BE2C (cell line): ENCODE results near the gene TOP1.

ENCODE experiments used
- DNase-seq: peaks from one replicate; pipeline ENCODE4 v3.0.0-alpha.2; 2020
- H3K27me3 ChIP-seq: fragments of 250-450 bp; sonication (Bioruptor Pico); 2 replicates; pipeline ENCODE4 v1.5.1; 2020; ENCODE audit warnings: mild to moderate bottlenecking
- H3K36me3 ChIP-seq: fragments of 250-450 bp; sonication (Bioruptor Pico); 2 replicates; pipeline ENCODE4 v1.5.1; 2020; ENCODE audit warnings: mild to moderate bottlenecking
- H3K4me1 ChIP-seq: fragments of 250-450 bp; sonication (Bioruptor Pico); 2 replicates; pipeline ENCODE4 v1.5.1; 2020
- H3K4me3 ChIP-seq: 2 replicates; pipeline ENCODE4 v1.5.1; 2011; ENCODE audit warnings: low read depth, low read length
- H3K9me3 ChIP-seq: fragments of 250-450 bp; sonication (Bioruptor Pico); 2 replicates; pipeline ENCODE4 v1.5.1; 2020
- TF ChIP-seq, protein P1 (sequence below): IDR thresholded peaks from 2 replicates; pipeline ENCODE4 v1.5.1; 2012; ENCODE audit warnings: mild to moderate bottlenecking, low read depth, low read length

The TOP1 gene

DNA sequence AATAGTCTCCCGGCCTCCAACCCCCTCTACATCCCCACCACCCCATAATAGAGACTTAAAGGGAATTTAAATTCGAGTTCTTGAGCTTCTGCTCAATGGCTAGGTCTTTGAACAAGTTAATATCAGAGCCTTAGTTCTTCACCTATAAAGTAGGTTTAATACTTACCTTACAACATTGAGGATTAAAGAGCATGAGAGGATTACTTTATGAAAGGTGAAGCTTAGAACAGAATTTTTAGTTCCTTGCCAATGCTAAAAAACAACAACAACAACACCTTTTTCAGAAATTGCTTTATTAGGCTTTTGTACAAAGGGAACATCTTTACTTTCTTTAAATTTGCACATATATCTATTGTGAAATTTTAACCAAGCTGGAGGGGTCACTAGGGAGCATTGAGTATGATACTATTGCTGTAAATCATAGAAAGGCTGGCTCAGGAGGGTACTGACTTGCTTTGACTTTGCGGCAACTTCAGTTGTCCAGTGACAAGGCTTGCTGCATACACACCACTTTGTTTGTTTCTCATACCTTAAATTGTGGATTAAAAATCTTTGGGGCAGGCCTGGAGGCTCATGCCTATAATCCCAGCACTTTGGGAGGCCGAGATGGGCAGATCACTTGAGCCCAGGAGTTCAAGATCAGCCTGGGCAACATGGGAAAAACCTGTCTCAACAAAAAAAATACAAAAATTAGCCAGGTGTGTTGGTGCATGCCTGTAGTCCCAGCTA is 9.7 kb downstream of the TOP1 start:
- DNase-seq: no peak
- Histone ChIP-seq H3K9me3 (no peaks in the 10 kb centered on the region; the same call in 1 of the 2 replicates), H3K27me3 (no peaks in the 10 kb centered on the region), H3K4me1 (peaks cover 19% of the 10 kb centered on the region), H3K4me3 (no peak overlapping the region), H3K36me3 (peaks cover 24% of the 10 kb centered on the region)
- TF ChIP-seq, protein P1, sequence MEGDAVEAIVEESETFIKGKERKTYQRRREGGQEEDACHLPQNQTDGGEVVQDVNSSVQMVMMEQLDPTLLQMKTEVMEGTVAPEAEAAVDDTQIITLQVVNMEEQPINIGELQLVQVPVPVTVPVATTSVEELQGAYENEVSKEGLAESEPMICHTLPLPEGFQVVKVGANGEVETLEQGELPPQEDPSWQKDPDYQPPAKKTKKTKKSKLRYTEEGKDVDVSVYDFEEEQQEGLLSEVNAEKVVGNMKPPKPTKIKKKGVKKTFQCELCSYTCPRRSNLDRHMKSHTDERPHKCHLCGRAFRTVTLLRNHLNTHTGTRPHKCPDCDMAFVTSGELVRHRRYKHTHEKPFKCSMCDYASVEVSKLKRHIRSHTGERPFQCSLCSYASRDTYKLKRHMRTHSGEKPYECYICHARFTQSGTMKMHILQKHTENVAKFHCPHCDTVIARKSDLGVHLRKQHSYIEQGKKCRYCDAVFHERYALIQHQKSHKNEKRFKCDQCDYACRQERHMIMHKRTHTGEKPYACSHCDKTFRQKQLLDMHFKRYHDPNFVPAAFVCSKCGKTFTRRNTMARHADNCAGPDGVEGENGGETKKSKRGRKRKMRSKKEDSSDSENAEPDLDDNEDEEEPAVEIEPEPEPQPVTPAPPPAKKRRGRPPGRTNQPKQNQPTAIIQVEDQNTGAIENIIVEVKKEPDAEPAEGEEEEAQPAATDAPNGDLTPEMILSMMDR: no peak

DNA sequence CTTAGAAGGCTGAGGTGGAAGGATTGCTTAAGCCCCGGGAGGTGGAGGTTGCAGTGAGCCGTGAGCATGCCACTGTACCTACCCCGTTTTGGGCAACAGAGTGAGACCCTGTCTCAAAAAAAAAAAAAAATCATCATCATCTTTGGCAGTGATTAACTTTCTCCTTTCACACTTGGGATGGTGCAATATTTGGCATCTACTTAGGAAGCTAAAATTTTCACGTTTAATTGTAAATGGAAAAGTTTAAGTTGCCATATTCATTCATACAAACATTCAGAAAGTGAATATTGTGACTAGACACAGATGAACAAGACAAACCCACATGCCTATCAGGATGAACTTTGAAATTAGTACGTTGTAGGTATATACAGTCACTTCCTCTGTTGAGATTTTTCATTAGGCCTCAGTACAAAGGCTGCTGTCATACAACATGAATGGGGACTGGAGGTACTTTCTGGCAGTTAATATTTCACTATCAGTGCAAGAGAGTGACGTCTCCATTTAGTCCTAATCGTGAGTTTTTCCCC is 10.3 kb downstream of the TOP1 start:
- Histone ChIP-seq H3K4me3 (no peak overlapping the region), H3K9me3 (no peaks in the 10 kb centered on the region; the same call in 1 of the 2 replicates), H3K4me1 (peaks cover 19% of the 10 kb centered on the region), H3K27me3 (no peaks in the 10 kb centered on the region), H3K36me3 (peaks cover 29% of the 10 kb centered on the region)
- TF ChIP-seq, protein P1: no peak
- DNase-seq: no peak

DNA sequence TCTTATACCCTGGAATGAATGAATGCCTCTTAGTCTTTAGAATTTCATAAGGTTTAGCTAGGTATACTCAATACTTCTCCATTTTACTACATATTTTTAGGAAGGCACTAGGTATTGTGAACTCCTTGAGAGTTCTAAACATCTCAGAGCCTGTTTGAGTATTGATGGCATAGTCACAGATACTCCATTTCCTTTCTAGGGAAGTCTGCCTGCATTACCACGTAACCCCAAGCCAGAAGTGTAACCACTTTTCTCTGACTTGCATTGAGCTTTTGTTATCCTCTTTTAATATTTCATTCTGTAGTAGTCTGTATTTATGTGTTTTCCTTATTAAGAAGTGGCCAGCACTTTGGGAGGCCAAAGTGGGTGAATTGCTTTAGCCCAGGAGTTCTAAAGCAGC is 12.2 kb downstream of the TOP1 start:
- TF ChIP-seq, protein P1: no peak
- Histone ChIP-seq H3K9me3 (no peaks in the 10 kb centered on the region; the same call in 1 of the 2 replicates), H3K4me3 (no peak overlapping the region), H3K4me1 (peaks cover 16% of the 10 kb centered on the region), H3K36me3 (peaks cover 38% of the 10 kb centered on the region), H3K27me3 (no peaks in the 10 kb centered on the region)
- no peak for DNase-seq

DNA sequence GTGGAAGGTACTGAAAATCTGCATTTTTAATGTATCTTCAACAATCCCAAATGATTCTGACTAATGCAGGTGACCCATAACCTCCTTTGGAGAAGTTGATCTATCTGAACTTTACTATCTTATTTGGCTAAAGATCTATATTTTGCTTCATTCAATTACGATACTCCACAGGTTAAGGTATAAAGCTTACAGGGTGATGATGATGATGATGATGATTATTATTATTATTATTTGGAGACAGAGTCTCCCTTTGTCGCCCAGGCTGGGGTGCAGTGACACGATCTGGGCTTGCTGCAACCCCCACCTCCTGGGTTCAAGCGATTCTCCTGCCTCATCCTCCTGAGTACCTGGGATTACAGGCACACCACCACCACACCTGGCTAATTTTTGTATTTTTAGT is 13.1 kb downstream of the TOP1 start:
- Histone ChIP-seq H3K27me3 (no peaks in the 10 kb centered on the region), H3K9me3 (no peaks in the 10 kb centered on the region; the same call in 1 of the 2 replicates), H3K4me3 (no peak overlapping the region), H3K36me3 (peaks cover 38% of the 10 kb centered on the region), H3K4me1 (peaks cover 22% of the 10 kb centered on the region)
- no peak for DNase-seq
- TF ChIP-seq, protein P1: no peak

DNA sequence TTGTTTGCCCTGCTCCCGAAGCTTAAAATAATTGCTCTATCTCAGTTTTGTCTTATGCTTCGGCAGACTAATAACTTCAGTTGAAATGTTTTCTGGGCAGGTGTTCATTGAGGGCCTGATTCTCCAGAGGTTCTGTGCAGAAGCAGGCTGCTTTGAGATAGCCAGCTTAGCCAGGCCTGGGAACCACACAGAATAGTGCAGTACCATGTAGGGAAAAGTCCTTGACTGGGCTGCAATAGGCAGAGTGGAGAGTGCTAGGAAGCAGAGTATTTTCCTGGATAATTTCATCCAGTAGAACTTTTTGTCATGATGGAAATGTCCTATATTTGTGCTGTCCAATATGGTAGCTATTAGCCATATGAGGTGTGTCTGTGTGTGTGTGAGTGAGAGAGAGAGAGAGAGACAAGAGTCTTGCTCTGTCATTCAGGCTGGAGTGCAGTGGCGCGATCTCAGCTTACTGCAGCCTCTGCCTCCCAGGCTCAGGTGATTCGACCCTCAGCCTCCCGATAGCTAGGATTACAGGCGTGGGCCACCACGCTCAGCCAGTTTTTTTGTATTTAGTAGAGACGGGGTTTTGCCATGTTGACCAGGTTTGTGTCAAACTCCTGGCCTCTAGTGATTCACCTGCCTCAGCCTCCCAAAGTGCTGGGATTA is 15.9 kb downstream of the TOP1 start:
- H3K36me3 ChIP-seq: peaks cover 26% of the 10 kb centered on the region
- TF ChIP-seq, protein P1: no peak
- H3K4me1 ChIP-seq: peaks cover 30% of the 10 kb centered on the region
- no peaks in the 10 kb centered on the region; the same call in 1 of the 2 replicates for H3K9me3 ChIP-seq
- no peaks in the 10 kb centered on the region for H3K27me3 ChIP-seq
- DNase-seq: no peak
- H3K4me3 ChIP-seq: no peak overlapping the region

DNA sequence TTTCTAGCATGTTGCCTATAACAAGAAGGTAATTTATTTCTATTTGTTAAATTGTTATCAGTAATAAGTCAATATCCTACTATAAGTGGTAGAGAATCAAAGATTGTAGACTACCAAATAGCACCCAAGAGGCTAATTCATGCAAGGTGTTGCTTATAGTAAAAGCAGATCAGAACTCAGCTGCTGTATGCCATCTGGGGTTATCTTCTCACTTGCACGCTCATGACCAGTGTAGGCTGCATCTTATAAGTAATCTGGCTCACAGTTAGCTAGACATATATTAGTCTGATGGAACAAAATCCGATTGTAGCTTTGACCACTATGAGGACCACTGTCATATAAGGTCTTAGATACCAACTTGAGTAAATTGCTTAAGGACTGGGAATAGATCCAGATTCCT is 17.0 kb downstream of the TOP1 start:
- no peak for DNase-seq
- Histone ChIP-seq H3K4me3 (no peak overlapping the region), H3K36me3 (peaks cover 26% of the 10 kb centered on the region), H3K27me3 (no peaks in the 10 kb centered on the region), H3K9me3 (no peaks in the 10 kb centered on the region; the same call in 1 of the 2 replicates), H3K4me1 (peaks cover 33% of the 10 kb centered on the region)
- TF ChIP-seq, protein P1: no peak
